ENCODE data around the gene SMURF1.

The SMURF1 gene

DNA sequence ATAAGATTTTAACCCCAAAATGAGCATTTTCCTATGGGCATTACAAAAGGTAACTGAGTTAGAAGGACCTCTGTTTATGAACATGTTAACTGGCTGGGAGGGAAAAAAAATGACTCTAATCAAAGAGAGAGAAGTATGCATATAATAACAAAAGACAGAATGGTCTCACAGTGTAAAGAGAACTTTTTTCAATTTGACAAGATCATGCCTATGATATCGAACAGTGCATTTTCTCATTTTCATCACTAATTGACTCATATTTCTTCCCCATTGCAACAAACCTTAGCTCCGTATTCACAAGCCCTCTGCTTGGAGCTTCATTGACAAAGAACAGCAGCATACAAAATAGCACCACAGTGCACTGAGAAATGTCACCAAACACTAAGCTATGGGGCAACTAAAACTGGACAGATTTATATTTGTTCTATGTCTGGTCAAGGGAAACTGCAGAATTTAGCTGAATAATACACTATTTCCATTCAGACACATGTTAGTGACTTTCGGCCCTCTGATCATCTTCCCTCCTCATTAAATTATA, 45.6 kb downstream of the SMURF1 start:
- no peak for DNase-seq (ENCODE audit: low spot score)

DNA sequence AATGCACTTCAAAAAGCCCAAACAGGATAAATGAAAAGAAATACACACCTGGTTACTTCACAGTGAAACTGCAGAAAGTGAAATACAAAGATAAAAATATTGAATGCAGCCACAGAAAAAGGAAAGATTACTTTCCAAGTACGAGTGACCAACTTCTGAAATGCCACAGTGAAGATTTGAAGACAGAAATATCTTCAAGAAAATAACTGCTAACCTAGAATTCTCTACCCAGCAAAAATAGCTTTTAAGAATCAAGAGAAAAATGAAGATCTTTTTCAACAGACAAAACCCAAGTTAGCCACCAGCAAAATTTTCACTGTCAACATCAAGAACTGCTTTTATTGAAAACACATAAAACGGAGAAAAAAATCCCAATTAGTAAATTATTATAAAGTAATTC, 46.2 kb downstream of the SMURF1 start:
- DNase-seq (ENCODE audit: low spot score): no peak

DNA sequence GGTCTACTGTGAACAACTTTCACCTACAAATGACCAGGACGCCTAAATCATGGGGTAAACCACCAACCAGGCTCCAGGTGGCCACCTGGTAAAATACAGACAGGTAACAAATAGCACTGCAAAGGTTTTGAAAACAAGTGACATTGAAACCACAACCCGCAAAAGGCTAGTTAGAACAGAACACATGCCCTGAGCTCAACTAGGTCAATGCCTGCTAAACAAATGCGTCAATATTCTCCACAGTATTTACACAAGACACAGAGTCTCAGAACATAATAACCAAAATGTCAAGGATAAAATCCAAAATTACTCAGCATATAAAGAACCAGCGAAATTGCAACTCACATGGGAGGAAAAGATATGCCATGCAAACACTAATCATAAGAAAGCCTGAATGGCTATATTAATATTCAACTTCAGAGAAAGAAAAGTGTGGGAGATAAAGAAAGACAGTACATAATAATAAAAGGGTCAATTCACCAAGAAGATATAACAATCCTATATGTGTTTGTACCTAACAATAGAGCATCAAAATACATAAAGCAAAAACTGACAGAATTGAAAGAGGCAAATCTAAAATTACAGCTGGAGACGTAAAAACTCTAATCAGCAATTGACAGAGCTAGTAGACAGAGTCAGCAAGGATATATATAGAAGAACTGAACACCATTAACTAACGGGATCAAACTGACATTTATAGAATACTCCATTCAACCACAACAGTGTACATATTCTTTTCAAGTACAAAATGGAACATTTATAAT, 47.6 kb downstream of the SMURF1 start:
- no peak for DNase-seq (ENCODE audit: low spot score)

DNA sequence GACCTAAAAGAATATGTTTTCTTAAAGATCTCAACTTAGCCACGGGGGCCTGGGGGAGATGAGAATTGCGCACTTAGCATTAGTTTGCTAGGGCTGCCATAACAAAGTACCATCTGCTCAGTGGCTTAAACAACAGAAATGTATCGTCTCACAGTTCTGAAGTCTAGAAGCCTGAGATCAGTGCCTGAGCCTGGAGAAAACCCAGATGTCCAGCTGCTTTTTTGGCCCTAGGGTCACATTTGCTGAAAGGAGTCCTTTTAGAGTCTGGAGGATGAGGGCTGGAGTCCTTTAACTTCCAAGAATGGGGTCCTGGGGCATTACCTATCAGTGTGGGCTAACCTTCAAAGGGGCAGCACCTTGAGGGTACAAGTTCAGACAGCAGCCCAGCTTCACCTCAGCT, 48.2 kb downstream of the SMURF1 start:
- DNase-seq (ENCODE audit: low spot score): no peak

DNA sequence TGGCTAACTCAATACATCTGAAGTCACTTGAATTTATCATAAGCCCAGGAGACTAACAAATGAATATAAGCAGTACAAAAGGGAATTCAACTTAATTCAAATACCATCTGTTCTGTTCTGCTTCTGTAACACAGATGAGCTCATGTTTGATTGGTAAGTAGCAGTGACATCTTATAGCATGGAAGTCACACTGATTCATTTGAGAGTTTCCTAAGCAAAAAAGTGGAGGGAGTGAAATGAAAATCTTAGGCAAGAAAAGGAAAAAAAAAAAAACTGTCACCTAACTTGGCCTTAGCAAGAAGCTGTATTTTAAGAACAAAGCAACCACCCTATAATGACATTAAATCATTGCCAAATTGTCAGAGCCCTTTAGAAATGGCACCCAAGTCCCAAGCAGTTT, 49.5 kb downstream of the SMURF1 start:
- DNase-seq (ENCODE audit: low spot score): no peak

DNA sequence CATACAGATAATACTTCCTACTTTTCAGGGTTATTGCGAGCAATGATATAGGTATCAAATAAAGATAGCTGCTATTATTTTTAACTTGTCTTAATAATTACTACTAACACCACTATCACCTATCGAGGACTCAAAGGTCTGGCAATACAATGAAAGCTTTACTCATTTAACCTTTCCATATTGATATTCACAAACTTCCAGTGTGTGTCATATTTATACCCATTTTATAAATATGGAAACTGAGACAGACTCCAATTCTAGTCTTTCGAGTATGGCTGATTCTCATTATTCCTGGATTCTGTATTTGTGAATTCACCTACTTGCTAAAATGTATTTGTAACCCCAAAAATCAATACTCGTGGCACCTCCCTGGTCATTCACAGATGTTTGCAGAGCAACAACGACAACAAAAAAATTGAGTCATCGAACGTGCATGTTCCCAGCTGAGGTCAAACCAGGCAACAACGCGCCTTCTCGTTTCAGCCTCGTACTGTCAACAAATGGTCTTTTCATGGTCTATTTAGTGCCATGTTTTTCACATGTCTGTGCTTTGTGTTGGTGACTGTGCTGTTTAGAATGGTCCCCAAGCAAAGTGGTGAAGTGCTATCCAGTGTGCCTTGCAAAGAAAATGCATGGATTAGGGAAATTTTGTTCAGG, 51.7 kb downstream of the SMURF1 start:
- DNase-seq (ENCODE audit: low spot score): no peak

DNA sequence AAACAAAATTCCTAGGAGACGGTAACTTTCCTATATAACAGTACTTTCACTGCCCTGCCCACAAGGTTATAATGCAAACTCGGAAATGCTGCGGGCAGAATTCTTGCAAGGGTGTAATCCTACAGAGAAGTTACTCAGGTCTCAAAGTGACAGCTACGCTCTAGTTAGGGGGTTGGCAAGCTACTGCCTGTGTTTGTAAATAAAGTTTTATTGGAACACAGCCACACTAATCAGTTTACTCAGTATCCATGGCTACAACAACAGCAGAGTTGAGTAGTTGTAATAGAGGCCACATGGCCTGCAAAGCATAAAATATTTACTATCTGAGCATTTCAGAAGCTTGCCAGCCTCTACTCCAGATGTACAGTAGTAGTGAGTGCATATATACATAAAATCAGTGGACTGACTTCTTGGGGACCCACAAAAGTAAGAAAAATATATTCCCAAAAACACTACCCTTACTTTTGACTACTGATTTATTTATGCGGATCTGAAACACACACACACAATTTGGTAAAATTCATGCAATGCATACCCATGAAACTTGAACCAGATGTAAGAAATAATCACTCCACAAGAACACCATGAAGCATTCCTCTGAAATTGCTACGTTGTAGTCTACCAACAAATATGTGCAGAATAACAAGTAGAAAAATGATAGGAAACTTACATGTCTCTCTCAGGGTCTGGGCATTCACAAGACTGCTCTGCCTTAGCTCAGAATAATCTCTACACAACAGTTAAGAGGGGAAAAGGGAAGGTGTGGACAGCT, 53.0 kb downstream of the SMURF1 start:
- no peak for DNase-seq (ENCODE audit: low spot score)

DNA sequence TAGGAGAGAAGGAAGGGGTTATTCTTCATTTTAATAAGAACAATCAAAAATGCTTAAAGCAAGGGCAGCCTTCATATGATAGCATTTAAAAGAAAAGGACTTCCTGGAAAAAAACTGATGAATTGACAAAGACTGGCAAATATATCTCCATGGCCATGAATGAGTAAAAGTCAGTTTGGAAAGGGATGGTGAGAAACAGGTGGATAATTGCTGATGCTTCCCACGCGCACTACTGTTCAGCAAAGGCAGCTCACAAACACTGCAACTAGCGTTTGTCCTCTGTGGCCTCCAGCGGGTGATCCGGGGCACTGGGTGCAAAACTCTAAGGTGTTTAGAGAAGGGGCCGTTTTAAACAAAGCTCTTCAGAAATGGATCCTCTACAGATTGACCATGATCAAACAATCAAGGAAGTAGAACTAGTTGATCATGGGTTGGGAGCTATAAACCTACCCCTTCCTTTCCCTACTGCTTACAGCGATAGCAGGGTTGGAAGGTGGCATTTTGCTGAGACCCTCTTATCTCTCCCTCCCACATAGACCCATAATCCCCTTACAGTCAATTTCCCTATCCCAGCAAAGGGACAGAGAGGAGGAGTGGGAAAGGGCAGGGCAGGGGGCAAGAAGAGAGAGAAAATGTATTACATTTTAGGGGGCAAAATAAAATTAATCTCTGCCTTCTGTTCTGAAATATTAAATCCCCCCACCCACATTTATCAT, 53.8 kb downstream of the SMURF1 start:
- no peak for DNase-seq (ENCODE audit: low spot score)

DNA sequence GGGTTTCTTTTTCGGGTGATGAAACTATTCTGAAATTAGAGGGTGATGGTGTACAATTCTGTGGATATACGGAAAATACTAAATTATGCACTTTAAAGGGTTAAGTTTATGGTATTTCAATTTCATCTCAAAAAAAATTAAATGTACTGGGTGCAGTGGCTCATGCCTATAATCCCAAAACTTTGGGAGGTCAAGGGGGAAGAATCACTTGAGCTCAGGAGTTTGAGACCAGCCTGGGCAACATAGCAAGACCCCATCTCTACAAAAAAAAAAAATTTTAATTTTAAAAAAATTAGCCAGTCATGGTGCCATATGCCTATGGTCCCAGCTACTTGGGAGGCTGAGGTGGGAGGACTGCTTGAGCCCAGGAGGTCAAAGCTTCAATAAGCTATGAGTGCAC, 57.0 kb downstream of the SMURF1 start:
- no peak for DNase-seq (ENCODE audit: low spot score)

DNA sequence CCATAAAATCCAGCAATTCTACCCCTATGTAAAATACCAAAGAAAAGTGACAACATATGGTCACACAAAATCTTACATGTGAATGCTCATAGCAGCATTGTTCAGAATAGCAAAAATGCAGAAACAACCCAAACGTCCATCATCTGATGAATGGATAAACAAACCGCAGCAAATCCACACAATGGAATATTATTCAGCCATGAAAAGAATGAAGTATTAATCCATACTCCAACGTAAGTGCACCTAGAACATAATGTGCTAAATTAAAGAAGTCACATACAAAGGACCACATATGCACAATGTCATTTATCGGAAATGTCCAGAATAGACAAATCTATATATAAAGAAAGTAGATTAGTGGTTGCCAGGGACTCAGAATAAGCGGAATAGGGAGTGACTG, 57.4 kb downstream of the SMURF1 start:
- DNase-seq (ENCODE audit: low spot score): no peak

DNA sequence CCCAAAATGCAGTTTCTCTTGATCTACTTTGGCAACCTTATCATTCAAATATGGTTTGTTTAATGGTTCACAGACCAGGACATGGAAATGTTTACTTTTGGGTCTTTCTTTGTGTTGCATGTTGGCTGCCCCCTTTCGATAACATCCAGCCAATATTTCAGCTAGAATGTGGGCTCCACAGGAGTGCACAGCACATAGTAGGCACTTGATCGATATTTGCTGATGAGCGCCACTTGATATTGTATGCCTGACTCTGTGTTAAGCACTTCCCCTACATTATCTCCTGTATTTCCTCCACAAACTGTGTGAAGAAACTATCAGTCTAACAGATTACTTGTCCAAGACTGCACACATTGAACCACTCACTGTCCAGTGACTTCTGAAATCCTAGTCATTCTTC, 60.2 kb downstream of the SMURF1 start:
- DNase-seq (ENCODE audit: low spot score): no peak

DNA sequence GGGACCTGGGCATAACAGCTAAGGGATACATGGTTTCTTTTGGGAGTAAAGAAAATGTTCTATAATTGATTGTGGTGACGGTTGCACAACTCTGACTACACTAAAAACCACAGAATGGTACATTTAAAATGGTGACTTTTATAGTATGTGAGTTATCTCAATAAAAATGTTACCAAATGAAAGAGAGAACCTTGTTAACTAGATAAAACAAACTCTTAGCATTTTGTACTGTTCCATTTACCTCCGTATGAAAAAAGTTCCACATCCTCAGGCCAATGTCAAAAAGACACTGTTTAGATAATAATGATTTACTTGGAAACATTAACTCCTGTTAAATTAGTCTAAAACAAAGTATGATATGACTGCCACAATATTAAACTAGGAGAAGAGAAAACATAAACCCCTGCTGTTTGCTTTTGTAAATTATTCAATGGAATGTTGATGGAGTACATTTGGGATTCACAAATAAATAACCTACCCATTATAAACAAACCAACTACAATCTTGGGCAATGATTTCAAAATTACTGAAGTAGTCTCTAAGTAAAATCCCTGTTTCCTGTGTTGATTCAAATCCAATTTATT, 60.7 kb downstream of the SMURF1 start:
- DNase-seq (ENCODE audit: low spot score): no peak

DNA sequence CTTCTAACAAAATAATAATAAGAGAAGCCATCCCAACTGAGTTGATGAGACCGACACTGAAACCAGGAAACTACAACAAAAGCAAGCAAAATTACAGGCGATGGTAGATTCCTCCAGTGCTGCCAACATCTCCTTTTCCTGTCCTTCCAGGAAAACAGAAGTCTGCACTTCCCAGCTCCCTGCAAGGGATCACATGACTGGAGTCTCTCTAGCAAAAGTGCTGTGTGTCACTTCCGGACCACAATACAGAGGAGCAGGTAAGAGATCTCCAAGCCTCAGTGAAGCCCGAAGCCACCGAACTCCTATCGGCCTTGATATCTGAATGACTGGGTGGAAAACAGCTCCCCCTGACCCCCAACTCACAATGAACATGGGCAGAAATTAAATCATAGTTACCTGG, 63.2 kb downstream of the SMURF1 start:
- no peak for DNase-seq (ENCODE audit: low spot score)

DNA sequence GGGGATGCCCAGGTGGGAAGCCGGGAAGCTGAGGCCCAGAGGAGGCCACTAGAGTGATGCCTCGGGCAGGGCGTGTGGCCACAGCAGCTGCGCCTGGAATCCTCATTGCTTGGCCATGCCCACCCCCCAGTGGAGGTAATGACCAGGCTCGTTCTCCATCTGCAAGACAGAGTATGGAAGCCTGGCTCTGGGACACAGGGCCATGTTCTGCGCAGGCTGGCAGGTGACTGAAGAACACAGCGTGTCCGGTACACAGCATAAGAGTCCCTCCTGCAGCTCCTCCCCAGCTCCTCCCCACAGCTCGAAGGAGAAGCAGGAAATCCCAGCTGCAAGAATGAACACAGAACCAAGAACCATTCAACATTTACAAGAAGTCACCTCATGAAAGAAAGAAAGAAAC, 64.8 kb downstream of the SMURF1 start:
- DNase-seq (ENCODE audit: low spot score): no peak

DNA sequence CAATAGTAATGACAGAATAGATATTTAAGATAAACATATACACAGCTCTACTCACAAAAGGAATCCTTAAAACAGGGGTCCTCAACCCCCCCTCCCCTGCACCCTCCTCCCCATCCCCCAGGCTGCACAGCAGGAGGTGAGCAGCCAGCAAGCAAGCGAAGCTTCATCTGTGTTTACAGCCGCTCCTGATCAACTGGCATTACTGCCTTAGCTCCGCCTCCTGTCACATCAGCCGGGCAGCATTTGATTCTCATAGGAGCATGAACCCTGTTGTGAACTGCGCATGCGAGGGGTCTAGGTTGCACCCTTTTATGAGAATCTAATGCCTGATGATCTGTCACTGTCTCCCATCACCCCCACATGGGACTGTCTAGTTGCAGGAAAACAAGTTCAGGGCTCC, 65.5 kb downstream of the SMURF1 start:
- no peak for DNase-seq (ENCODE audit: low spot score)

DNA sequence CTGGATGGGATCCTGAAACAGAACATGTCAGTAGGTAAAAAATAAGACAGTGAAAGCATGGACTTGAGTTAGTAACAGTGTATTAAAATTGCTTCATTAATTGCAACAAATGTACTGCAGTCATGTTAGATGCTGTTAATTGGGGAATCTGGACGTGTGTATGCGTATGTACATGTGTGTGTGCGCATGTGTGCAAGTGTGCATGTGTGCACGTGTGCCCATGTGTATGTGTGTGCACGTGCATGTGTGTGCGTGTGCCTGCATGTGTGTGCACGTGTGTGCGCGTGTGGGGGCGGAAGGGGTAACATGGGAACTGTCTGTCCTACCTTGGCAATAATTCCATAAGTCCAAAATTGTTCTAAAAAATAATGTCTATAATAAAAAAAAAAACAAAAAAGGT, 67.3 kb downstream of the SMURF1 start:
- no peak for DNase-seq (ENCODE audit: low spot score)

DNA sequence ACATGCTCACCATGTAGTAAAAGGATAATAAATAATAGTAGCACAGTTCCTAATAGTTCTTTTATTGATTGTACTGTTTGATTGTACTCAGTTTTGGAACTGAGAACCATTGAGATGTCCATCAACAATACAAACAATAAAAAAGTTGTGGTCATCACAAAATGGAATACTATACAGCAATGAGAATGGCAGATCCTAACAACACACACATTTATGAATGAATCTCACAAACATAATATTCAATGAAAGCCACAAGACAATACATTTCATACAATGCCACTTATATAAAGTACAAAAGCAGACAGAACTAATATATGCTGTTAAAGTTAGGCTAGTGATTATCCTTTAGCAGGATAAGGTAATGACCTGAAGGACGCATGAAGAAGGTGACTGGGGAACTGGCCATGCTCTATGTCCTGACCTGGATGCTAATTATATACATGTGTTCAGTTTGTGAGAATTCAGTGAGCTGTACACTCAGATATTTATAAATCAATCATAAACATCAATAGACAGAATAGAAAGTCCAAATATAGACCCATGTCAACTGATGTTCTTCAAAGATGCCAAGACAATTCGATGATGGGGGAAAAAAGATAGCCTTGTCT, 70.0 kb downstream of the SMURF1 start:
- no peak for DNase-seq (ENCODE audit: low spot score)

DNA sequence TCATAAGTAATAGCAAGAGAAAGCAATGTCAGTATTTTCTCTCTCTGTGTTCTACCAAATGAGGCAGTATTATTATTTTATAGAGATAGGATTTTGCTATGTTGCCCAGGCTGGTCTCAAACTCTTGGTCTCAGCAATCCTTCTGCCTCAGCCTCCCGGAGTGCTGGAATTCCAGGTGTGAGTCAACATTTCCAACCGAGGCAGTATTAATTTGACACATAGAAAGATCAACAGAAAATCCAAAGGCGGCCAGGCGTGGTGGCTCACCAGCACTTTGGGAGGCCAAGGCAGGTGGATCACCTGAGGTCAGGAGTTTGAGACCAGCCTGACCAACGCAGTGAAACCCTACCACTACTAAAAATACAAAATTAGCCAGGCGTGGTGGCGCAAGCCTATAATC, 71.8 kb downstream of the SMURF1 start:
- no peak for DNase-seq (ENCODE audit: low spot score)

DNA sequence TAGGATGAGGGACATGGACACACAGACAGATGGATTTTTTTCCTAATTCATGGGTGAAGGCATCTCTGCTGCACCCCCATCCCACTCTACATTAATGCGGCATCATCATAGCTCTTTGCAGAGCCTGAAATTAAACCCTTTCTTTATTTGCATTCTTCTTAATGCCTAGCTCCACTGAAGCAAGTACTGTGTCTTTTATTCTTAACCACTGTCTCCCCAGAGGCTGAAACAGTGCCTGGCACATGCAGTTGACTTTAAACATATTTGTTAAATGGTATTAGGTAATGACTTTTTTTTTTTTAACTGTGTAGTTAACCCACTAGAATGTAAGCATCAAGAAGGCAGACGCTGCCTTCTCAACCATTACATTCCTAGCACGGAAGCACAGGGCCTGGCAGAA, 73.5 kb downstream of the SMURF1 start:
- DNase-seq (ENCODE audit: low spot score): no peak

DNA sequence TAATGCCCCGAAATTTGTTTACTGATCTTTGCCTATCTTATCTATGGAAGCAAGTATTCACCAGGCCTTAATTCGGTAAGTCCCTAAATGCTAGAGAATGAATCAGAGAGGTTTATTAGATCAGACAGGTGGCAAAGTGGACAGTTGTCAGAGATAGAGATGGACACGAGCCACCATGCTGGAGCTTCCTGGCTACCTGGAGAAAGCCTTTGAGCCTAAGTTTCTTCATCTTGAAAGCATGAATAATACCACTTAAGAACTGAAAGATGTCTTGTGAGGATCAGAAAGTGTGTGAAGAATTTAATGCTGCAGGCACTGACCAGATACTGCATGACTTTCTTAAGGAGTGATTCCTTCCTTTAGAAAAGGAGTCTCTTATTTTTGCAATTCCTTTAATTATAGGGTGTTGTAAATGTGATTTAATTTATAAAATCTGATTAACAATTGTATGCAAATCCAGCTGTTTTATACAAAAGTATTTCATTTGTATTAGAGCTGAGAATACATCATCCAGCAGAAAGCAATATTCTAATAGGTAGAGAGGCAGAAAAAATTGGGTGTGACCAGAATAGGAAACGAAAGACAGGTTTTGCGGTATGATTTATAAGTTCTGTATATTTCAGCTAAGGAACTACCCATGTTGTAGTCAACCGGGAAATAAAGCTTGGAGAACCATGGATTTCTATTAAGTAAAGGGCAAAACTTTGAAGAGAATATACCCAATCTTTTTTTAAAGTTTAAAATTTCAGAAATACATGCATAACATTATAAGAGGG, 82.7 kb downstream of the SMURF1 start:
- DNase-seq (ENCODE audit: low spot score): no peak

DNA sequence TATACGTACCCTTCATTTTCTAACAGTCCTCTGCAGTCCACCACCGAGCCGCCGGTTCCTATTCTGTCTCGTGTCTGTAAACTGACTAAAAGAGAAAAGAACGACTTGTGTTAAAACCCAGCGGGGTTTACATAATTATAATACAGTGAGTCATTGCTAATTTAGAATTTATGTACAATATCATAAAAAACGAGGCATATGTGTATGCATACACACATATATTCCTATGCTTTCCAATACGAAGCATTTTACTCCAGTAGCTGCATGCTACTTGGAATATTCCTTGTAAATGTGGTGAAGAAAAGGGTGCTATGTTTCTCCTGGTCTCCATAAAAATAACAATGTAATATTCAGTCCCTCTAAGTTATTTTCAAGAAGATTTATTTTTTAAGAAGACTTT, 89.1 kb downstream of the SMURF1 start:
- no peak for DNase-seq (ENCODE audit: low spot score)

All from AG08396 (cell line).